Measurements from ENCODE around the gene SHISA5. TPM values are rescaled to one million over a fixed set of nuclear protein-coding genes. Genes with fewer than 3 reads are reported as not detected.
A peak's percentile ranks its signal among the peaks of the same experiment; 100 is the strongest.

Gene SHISA5
- total and polyA plus RNA-seq, 2 of the 8 experiments (the other 6 are each of a cell fraction or from before 2014, with no cell fraction given), result 196 to 315 TPM

DNA sequence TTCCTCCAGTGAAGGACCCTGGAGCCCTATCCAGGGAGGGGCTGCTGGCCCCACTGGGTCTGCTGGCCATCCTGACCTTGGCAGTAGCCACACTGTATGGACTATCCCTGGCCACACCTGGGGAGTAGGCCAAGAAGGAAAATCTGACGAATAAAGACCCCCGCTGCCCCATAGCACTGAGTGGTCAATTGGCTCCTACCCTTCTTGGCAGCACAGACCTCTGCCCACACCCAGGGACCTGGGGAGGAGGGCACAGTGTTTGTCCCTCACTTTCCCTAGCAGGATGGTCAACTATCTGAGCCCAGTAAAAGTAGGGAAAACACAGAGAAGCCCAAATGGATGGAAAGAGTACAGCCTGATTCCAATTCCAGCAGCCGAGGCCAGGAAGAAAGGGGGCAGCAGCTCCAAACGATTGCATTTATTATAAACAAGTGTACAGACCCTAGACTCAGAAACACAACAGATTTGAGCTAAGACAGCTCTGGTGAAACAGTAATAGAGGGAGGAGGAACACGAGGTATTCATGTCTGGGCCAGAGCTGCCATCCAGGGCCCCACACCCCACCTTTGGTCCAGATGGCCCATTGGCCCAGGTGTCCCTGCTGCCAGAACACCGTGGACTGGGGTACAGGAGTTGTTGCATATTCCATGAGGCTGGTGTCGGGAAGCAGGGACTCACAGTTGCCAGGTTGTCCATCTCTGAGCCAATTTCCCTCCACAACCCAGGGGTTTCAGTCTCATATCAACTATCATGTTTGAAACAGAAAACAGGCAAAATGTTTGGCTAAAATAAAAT lies 36.3 kb downstream of the SHISA5 start:
- Histone ChIP-seq H3K4me1 (replicated peaks in 1 of 4; ENCODE audit: control insufficient read depth in 3 of 4, insufficient read depth in 4 of 4, low read length in 3 of 4) (peaks cover 0 to 26% (median 17%) of the 10 kb centered on the region in 4 experiments; a peak in 6 of 7 replicates), H4K5ac (ENCODE audit: insufficient read length, low read depth, low read length) (no peak overlapping the region), H2BK12ac (ENCODE audit: low read depth, low read length) (no peak overlapping the region), H3K56ac (replicated peaks; ENCODE audit: insufficient read length, low read depth, low read length) (no peak overlapping the region), H2BK15ac (ENCODE audit: low read length) (0 out of 2 replicates have a peak overlapping the region, but pooled peaks have one; percentile 18), H3K9me3 (ENCODE audit: insufficient read depth in 2 of 2, low read depth in 1 of 2, low read length in 1 of 2) (no peaks in the 10 kb centered on the region), H3K23ac (ENCODE audit: insufficient read length) (no peak overlapping the region), H2BK120ac (replicated peaks; ENCODE audit: low read depth, low read length) (no peak overlapping the region), H2AK5ac (ENCODE audit: low read depth, low read length) (no peak overlapping the region), H3K79me2 (ENCODE audit: control insufficient read depth in 1 of 2, insufficient read depth in 2 of 2, low read length in 2 of 2) (peaks cover 0 to 21% of the 10 kb centered on the region in 2 experiments; a peak in 2 of 4 replicates), H4K8ac (ENCODE audit: extremely low read depth, insufficient read depth, low read length) (no peak overlapping the region), H3K79me1 (ENCODE audit: low read depth, low read length) (peaks cover 9% of the 10 kb centered on the region), H3K23me2 (ENCODE audit: low read depth, low read length) (peaks cover 3% of the 10 kb centered on the region; the same call in 1 of the 2 replicates), H4K20me1 (replicated peaks in 1 of 2; ENCODE audit: control insufficient read depth in 1 of 2, insufficient read depth in 2 of 2, low read length in 2 of 2) (peaks cover 3 to 11% of the 10 kb centered on the region in 2 experiments), H3K27me3 (replicated peaks in 1 of 4; ENCODE audit: control insufficient read depth in 3 of 4, extremely low read depth in 1 of 4, insufficient read depth in 3 of 4, low read length in 3 of 4) (no peaks in the 10 kb centered on the region), H2BK5ac (ENCODE audit: low read depth, low read length) (peak overlapping the region; percentile 78; the same call in 1 of the 2 replicates), H3K27ac (ENCODE audit: low read depth, low read length) (peak overlapping the region; percentile 33; the same call in 1 of the 2 replicates), H3K36me3 (ENCODE audit: control insufficient read depth in 2 of 4, insufficient read depth in 4 of 4, low read length in 3 of 4) (peaks cover 7 to 35% (median 14%) of the 10 kb centered on the region in 4 experiments), H3K4me2 (ENCODE audit: insufficient read depth in 1 of 2, low read depth in 2 of 2, low read length in 2 of 2) (no peak overlapping the region), H3K4me3 (ENCODE audit: extremely low read depth in 1 of 4, insufficient read depth in 2 of 4, low read depth in 3 of 4, low read length in 4 of 4) (no peak overlapping the region), H3K9ac (replicated peaks in 1 of 4; ENCODE audit: extremely low read depth in 1 of 4, low read depth in 3 of 4, low read length in 3 of 4) (no peak overlapping the region; a peak in 2 of 7 replicates), H3K18ac (ENCODE audit: extremely low read depth, low read length) (no peak overlapping the region), H2AFZ (ENCODE audit: low read length) (no peak overlapping the region), H3K14ac (ENCODE audit: insufficient read length) (no peak overlapping the region), H4K91ac (replicated peaks; ENCODE audit: insufficient read length, low read length) (no peak overlapping the region), H2BK20ac (ENCODE audit: low read length) (no peak overlapping the region), H3K4ac (replicated peaks; ENCODE audit: insufficient read length, low read depth, low read length) (no peak overlapping the region)
- WGBS, 2 experiments (ENCODE audit: extremely low coverage in 1 of 2, insufficient coverage in 1 of 2, insufficient read length in 1 of 2, insufficient replicate concordance in 2 of 2, low coverage in 1 of 2, low lambda C conversion rate in 2 of 2, missing lambda C conversion rate in 1 of 2), result 89% methylated on average over 6 of the region's 7 CpGs; no CpG with 5 or more reads in 1 of the 2 experiments
- DNase-seq (ENCODE audit: low read depth in 1 of 2, low spot score in 2 of 2), result no peak
- CTCF ChIA-PET (ENCODE audit: partially characterized antibody), result interaction anchor here (0.6 to 21.5 kb wide), 6 partner anchors 8 to 153 kb away, joined by 3 to 251 read pairs (median 39); partner anchors contain the start of genes PFKFB4 and SHISA5
- POLR2A ChIA-PET (ENCODE audit: partially characterized antibody), result interaction anchor here (0.6 to 8.1 kb wide), 16 partner anchors 8 to 195 kb away, joined by 3 to 83 read pairs (median 5); partner anchors contain the start of genes ATRIP, CELSR3, PFKFB4 and PLXNB1
- no peak for FAIRE-seq
- no peak for TF ChIP-seq NRF1 (IDR thresholded peaks at IDR 0.05; ENCODE audit: low read depth, low read length)
- no peak for TF ChIP-seq HDAC6 (IDR thresholded peaks at IDR 0.05; ENCODE audit: low read depth, low read length)
- TF ChIP-seq CREB1 (IDR thresholded peaks at IDR 0.05), result no peak
- no peak for TF ChIP-seq CBX8 (IDR thresholded peaks at IDR 0.05; ENCODE audit: borderline replicate concordance, low read depth, low read length)
- TF ChIP-seq POU5F1 (IDR thresholded peaks at IDR 0.05; ENCODE audit: low read depth, low read length), result no peak
- no peak for TF ChIP-seq CTBP2 (IDR thresholded peaks at IDR 0.05; ENCODE audit: borderline replicate concordance, insufficient read depth, insufficient read length, low read length)
- no peak for TF ChIP-seq POLR2AphosphoS5 (IDR thresholded peaks at IDR 0.05; ENCODE audit: low read depth, low read length)
- no peak for TF ChIP-seq SP2 (IDR thresholded peaks at IDR 0.05; ENCODE audit: low read length)
- TF ChIP-seq GABPA (IDR thresholded peaks at IDR 0.05; ENCODE audit: borderline replicate concordance, insufficient read depth, low read length), result no peak
- no peak for TF ChIP-seq SIN3A (conservative IDR thresholded peaks at IDR 0.05 in 1 of 2, IDR thresholded peaks at IDR 0.05 in 1 of 2; ENCODE audit: low read depth in 1 of 2, low read length in 2 of 2)

All from H1 (cell line).